Measurements from ENCODE around the gene MUS81. TPM values are rescaled to one million over a fixed set of nuclear protein-coding genes. Genes with fewer than 3 reads are reported as not detected.

MUS81 gene
- total and polyA plus RNA-seq, 11 donors: 24.6 to 56.1 (median 35.9) TPM

DNA sequence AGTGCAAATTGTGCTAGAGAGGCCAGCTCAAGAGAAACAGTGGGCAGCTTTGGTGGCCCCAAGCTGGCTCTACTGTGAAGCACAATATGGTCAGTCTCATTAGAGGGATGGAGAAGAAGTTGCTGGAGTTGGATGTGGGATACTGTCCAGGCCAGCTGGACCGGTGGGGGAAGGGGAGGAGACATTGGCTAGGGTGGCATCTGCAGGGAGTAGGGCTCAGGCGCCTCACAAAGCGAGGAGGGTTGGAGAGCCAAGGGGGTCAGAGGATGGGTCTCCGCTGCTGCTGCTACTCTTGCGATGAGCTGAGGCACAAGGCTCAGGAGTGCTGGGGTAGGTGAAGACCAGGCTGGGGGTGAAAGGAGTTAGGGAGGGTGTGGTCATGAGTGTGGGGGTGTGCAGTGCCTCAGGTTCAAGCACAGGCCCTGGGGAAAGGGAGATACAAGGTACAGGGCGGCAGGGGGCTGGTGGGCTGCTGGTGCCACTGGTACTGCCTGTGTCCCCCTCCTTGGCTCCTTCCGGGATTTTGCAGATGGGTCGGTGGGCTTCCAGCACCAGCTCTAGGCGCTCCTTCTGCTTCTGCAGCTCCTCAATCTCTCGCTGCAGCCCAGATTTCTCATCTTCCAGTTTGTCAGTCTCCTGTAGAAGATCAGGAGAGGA lies 32.6 kb downstream of the MUS81 start:
- Histone ChIP-seq H3K27ac (peak overlapping the region; percentile 87 to 99 (median 98)), H3K4me3 (peak overlapping the region in 10 of 12 donors; percentile 76 to 98 (median 84)), H3K4me1 (peaks cover 11 to 61% (median 43%) of the 10 kb centered on the region in 12 donors), H3K9me3 (no peaks in the 10 kb centered on the region), H3K36me3 (no peaks in the 10 kb centered on the region), H3K27me3 (no peaks in the 10 kb centered on the region)
- intact Hi-C loops (cut with DNase I): no loop called here
- ATAC-seq: no peak
- peak in 2 of 5 donors; percentile 35 to 40 for DNase-seq
- 56 to 69% (median 63%) methylated on average over 10 of the region's 10 CpGs for WGBS, 4 donors
- no peak for TF ChIP-seq POLR2A (IDR thresholded peaks at IDR 0.05)
- TF ChIP-seq, protein P1, sequence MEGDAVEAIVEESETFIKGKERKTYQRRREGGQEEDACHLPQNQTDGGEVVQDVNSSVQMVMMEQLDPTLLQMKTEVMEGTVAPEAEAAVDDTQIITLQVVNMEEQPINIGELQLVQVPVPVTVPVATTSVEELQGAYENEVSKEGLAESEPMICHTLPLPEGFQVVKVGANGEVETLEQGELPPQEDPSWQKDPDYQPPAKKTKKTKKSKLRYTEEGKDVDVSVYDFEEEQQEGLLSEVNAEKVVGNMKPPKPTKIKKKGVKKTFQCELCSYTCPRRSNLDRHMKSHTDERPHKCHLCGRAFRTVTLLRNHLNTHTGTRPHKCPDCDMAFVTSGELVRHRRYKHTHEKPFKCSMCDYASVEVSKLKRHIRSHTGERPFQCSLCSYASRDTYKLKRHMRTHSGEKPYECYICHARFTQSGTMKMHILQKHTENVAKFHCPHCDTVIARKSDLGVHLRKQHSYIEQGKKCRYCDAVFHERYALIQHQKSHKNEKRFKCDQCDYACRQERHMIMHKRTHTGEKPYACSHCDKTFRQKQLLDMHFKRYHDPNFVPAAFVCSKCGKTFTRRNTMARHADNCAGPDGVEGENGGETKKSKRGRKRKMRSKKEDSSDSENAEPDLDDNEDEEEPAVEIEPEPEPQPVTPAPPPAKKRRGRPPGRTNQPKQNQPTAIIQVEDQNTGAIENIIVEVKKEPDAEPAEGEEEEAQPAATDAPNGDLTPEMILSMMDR (IDR thresholded peaks at IDR 0.05): no peak

DNA sequence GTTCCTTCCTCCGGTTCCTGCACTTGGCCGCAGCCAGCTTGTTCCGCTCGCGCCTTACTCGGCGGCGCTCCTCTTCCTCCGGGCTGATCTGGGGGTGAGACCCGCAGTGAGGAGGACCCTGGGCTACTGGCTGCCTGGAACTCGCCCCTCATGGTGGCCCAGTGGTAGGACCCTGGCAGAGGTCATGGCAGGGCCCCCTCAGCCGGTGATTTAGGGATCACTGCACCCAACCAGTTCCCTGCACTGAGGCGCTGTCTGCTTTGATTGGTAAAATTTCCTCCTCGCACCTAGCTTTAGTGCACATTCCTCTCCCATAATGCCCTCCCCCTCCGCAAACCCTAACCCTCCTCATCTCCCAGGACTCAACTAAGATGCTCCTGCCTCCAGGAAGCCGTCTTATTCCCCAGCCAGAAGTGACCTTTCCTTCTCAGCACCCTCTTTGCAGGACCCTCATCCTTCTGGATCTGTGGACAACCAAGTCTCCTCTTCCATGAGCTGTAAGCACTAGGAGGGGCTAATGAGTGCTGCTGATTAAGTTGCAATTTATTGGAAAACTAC lies 33.9 kb downstream of the MUS81 start:
- peaks cover 10 to 61% (median 40%) of the 10 kb centered on the region in 12 donors for H3K4me1 ChIP-seq
- H3K4me3 ChIP-seq: peak overlapping the region in 10 of 12 donors; percentile 29 to 98 (median 84)
- TF ChIP-seq, protein P1 (IDR thresholded peaks at IDR 0.05): no peak
- peak in 1 of 2 donors; percentile 15 for TF ChIP-seq POLR2A (IDR thresholded peaks at IDR 0.05)
- DNase-seq (peak; percentile 66 to 81 (median 69)), ATAC-seq (no peak)
- H3K9me3 ChIP-seq: no peaks in the 10 kb centered on the region
- WGBS, 4 donors: 49 to 79% (median 59%) methylated on average over 6 to 16 of the region's 16 CpGs
- no peaks in the 10 kb centered on the region for H3K36me3 ChIP-seq
- H3K27me3 ChIP-seq: peaks cover 0 to 3% (median 0%) of the 10 kb centered on the region in 9 donors
- intact Hi-C loops (cut with DNase I): no loop called here
- peak overlapping the region; percentile 79 to 99 (median 98) for H3K27ac ChIP-seq

DNA sequence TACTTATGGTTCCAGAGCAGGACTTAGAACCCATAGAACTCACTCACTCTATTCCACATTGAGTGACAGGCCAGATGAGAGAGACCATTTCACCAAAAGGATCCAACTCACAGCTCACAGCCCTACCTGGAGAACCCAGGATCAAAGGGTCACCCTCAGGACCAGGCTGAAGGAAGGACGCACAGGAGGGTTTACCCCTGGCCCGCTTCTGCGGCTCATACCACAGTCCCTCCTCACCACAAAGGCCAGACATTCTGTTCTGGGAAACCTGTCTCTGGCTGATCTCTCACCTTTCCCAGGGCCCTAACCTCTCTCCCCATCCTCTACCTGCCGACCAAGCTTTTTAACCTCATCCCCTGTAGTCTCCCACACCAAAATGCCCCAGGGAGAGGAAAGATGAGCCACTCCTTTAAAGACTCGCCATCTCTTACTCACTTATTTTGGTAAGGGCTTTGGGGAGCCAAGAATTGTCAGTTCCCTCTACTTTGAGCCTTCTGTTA lies 35.3 kb downstream of the MUS81 start:
- no peak for DNase-seq
- no peak overlapping the region for H3K4me3 ChIP-seq
- TF ChIP-seq, protein P1 (IDR thresholded peaks at IDR 0.05): no peak
- TF ChIP-seq POLR2A (IDR thresholded peaks at IDR 0.05): no peak
- H3K4me1 ChIP-seq: peaks cover 9 to 60% (median 41%) of the 10 kb centered on the region in 12 donors
- peaks cover 0 to 15% (median 0%) of the 10 kb centered on the region in 9 donors for H3K27me3 ChIP-seq
- intact Hi-C loops (cut with DNase I): no loop called here
- no peaks in the 10 kb centered on the region for H3K36me3 ChIP-seq
- H3K9me3 ChIP-seq: no peaks in the 10 kb centered on the region
- no peak for ATAC-seq
- H3K27ac ChIP-seq: no peak overlapping the region
- WGBS, 4 donors: 88 to 94% (median 92%) methylated on average over 3 to 5 of the region's 5 CpGs

Measured in heart left ventricle (tissue), 16 donors.